GM19035 (cell line): ENCODE data around the gene DNM1.

Experiments used
- ATAC-seq: cut with Tn5 transposase; IDR thresholded peaks from one replicate; pipeline ENCODE4 v1.9.1; 2021; ENCODE audit not compliant: unreplicated experiment

The DNM1 gene

DNA sequence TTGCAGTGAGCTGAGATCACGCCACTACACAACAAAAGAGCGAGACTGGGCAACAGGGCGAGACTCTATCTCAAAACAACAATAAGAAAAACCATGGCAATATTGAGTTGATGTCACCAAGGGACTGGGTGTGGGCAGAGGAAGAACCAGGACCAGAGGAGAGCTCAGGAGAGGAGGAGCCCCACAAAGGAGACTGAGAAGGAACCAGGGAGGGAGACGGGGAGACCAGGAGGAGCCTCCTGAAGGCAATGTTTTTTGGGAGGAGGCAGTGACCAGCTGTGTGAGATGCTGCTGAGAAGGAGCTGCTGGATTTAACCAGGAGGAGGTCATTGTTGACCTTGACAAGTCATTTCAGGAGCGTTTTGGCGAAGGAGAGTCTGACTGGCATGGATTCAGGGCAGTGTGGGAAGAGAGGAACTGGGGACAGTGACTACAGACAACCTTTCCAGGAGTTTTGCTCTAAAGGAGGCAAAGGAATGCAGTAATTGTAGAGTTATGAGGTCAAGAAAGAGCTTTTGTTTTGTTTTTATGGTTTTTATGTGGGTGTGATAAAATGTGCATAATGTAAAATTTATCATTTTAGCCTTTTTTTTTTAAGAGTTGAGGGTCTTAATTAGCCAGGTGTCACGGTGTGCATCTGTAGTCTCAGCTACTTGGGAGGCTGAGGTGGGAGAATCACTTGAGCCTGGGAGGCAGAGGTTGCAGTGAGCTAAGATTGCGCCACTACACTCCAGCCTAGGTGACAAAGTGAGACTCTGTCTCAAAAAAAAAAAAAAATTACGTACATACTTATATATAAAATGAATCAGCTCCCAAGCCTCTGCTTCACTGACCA, 101.2 kb downstream of the DNM1 start:
- ATAC-seq, result no peak
